H1 (cell line): Measurements from ENCODE around the gene KRT222. TPM values are rescaled to one million over a fixed set of nuclear protein-coding genes. Genes with fewer than 3 reads are reported as not detected.
A peak's percentile ranks its signal among the peaks of the same experiment; 100 is the strongest.

Experiments used
- CTCF ChIA-PET: fragments of 300-600 bp; sonication (Branson Sonifier 250); formaldehyde crosslinking; loops from one replicate; lab custom pipeline; 2021; ENCODE audit not compliant: partially characterized antibody; lab: Charles Lee
- POLR2A ChIA-PET: fragments of 300-600 bp; sonication (Branson Sonifier 250); formaldehyde crosslinking; loops from one replicate; lab custom pipeline; 2021; ENCODE audit warnings: inconsistent platforms; ENCODE audit not compliant: partially characterized antibody; lab: Charles Lee
- DNase-seq, 2 experiments: peaks; one replicate each; pipeline versions ENCODE4 v3.0.0 to v3.0.0-alpha.2; 2010 to 2022; ENCODE audit warnings: low spot score in 2 of 2, low read depth in 1 of 2, mixed read lengths in 1 of 2
- FAIRE-seq: peaks from 2 replicates; lab custom pipeline; 2011; peaks lifted over from hg19 to GRCh38; lab: Jason Lieb, UNC
- H2AFZ ChIP-seq: 2 replicates; pipeline ENCODE4 v1.8.1; 2012; ENCODE audit warnings: low read length, inconsistent platforms
- H2AK5ac ChIP-seq: 2 replicates; pipeline ENCODE4 v1.6.1; 2013; ENCODE audit warnings: low read depth, low read length
- H2BK120ac ChIP-seq: replicated peaks from 2 replicates; pipeline ENCODE3; 2013; ENCODE audit warnings: low read depth, low read length, inconsistent platforms
- H2BK12ac ChIP-seq: 2 replicates; pipeline ENCODE4 v1.6.1; 2013; ENCODE audit warnings: low read depth, low read length
- H2BK15ac ChIP-seq: 2 replicates; pipeline ENCODE4 v1.6.1; 2013; ENCODE audit warnings: low read length
- H2BK20ac ChIP-seq: 2 replicates; pipeline ENCODE4 v1.6.1; 2013; ENCODE audit warnings: low read length
- H2BK5ac ChIP-seq: 2 replicates; pipeline ENCODE4 v1.6.1; 2013; ENCODE audit warnings: low read depth, low read length
- H3K14ac ChIP-seq: 2 replicates; pipeline ENCODE4 v1.6.1; 2013; ENCODE audit warnings: inconsistent platforms; ENCODE audit not compliant: insufficient read length
- H3K18ac ChIP-seq: 2 replicates; pipeline ENCODE4 v1.6.1; 2013; ENCODE audit warnings: low read length; ENCODE audit errors: extremely low read depth
- H3K23ac ChIP-seq: 2 replicates; pipeline ENCODE4 v1.6.1; 2013; ENCODE audit warnings: inconsistent platforms; ENCODE audit not compliant: insufficient read length
- H3K23me2 ChIP-seq: 2 replicates; pipeline ENCODE4 v1.6.1; 2013; ENCODE audit warnings: low read depth, low read length
- H3K27ac ChIP-seq: 2 replicates; pipeline ENCODE4 v1.6.1; 2011; ENCODE audit warnings: low read depth, low read length, inconsistent platforms
- H3K27me3 ChIP-seq, 4 experiments: replicated peaks in 1 of 4; 1 replicate in 1 of 4; 2 replicates in 3 of 4; pipeline versions ENCODE4 v1.6.1 to v1.8.1; 2011 to 2013; ENCODE audit warnings: low read length in 3 of 4, mild to moderate bottlenecking in 3 of 4, inconsistent platforms in 2 of 4, mixed read lengths in 2 of 4, moderate library complexity in 1 of 4; ENCODE audit not compliant: control insufficient read depth in 3 of 4, insufficient read depth in 3 of 4; ENCODE audit errors: extremely low read depth in 1 of 4
- H3K36me3 ChIP-seq, 4 experiments: 2 replicates each; pipeline versions ENCODE4 v1.6.1 to v1.8.1; 2011 to 2013; ENCODE audit warnings: mild to moderate bottlenecking in 4 of 4, low read length in 3 of 4, moderate library complexity in 2 of 4, control low read depth in 1 of 4, inconsistent platforms in 1 of 4; ENCODE audit not compliant: insufficient read depth in 4 of 4, control insufficient read depth in 2 of 4
- H3K4ac ChIP-seq: replicated peaks from 2 replicates; pipeline ENCODE3; 2013; ENCODE audit warnings: low read length, low read depth, mixed read lengths, inconsistent platforms; ENCODE audit not compliant: insufficient read length
- H3K4me1 ChIP-seq, 4 experiments: replicated peaks in 1 of 4; 1 replicate in 1 of 4; 2 replicates in 3 of 4; pipeline versions ENCODE4 v1.6.1 to v1.8.1; 2011 to 2013; ENCODE audit warnings: low read length in 3 of 4, inconsistent platforms in 2 of 4, mixed read lengths in 1 of 4; ENCODE audit not compliant: insufficient read depth in 4 of 4, control insufficient read depth in 3 of 4
- H3K4me2 ChIP-seq, 2 experiments: 2 replicates each; pipeline versions ENCODE4 v1.6.1 to v1.8.1; 2011 to 2013; ENCODE audit warnings: low read depth in 2 of 2, low read length in 2 of 2, control low read depth in 1 of 2, inconsistent platforms in 1 of 2, mild to moderate bottlenecking in 1 of 2; ENCODE audit not compliant: insufficient read depth in 1 of 2
- H3K4me3 ChIP-seq, 4 experiments: fragments of 200-600, 300-600 bp in 1 of 4; sonication (generic), shearing (Covaris generic), sonication (Bioruptor Twin) in 1 of 4; 2 replicates each; pipeline versions ENCODE4 v1.5.1 to v1.8.1; 2011 to 2016; ENCODE audit warnings: low read length in 4 of 4, low read depth in 3 of 4, control low read depth in 2 of 4, inconsistent platforms in 2 of 4, mild to moderate bottlenecking in 2 of 4, mixed read lengths in 1 of 4, moderate library complexity in 1 of 4; ENCODE audit not compliant: insufficient read depth in 2 of 4; ENCODE audit errors: extremely low read depth in 1 of 4
- H3K56ac ChIP-seq: replicated peaks from 2 replicates; pipeline ENCODE3; 2013; ENCODE audit warnings: low read depth, mild to moderate bottlenecking, mixed read lengths, low read length, inconsistent platforms; ENCODE audit not compliant: insufficient read length
- H3K79me1 ChIP-seq: 2 replicates; pipeline ENCODE4 v1.6.1; 2013; ENCODE audit warnings: low read depth, low read length, control low read depth
- H3K79me2 ChIP-seq, 2 experiments: 2 replicates each; pipeline versions ENCODE4 v1.6.1 to v1.8.1; 2012 to 2013; ENCODE audit warnings: low read length in 2 of 2, mild to moderate bottlenecking in 2 of 2, inconsistent platforms in 1 of 2; ENCODE audit not compliant: insufficient read depth in 2 of 2, control insufficient read depth in 1 of 2
- H3K9ac ChIP-seq, 4 experiments: replicated peaks in 1 of 4; 1 replicate in 1 of 4; 2 replicates in 3 of 4; pipeline versions ENCODE4 v1.6.1 to v1.8.1; 2011 to 2013; ENCODE audit warnings: low read depth in 3 of 4, low read length in 3 of 4, control low read depth in 2 of 4, mild to moderate bottlenecking in 2 of 4, moderate library complexity in 2 of 4, inconsistent platforms in 1 of 4; ENCODE audit errors: extremely low read depth in 1 of 4
- H3K9me3 ChIP-seq, 2 experiments: 2 replicates each; pipeline versions ENCODE4 v1.6.1 to v1.8.1; 2012 to 2013; ENCODE audit warnings: mild to moderate bottlenecking in 2 of 2, moderate library complexity in 2 of 2, control low read depth in 1 of 2, inconsistent platforms in 1 of 2, low read depth in 1 of 2, low read length in 1 of 2, mixed read lengths in 1 of 2; ENCODE audit not compliant: insufficient read depth in 2 of 2
- H4K20me1 ChIP-seq, 2 experiments: replicated peaks in 1 of 2; 2 replicates each; pipeline versions ENCODE3 to v1.8.1; 2011 to 2013; ENCODE audit warnings: inconsistent platforms in 2 of 2, low read length in 2 of 2, mild to moderate bottlenecking in 1 of 2; ENCODE audit not compliant: insufficient read depth in 2 of 2, control insufficient read depth in 1 of 2
- H4K5ac ChIP-seq: 2 replicates; pipeline ENCODE4 v1.6.1; 2013; ENCODE audit warnings: low read length, low read depth, mixed read lengths, inconsistent platforms; ENCODE audit not compliant: insufficient read length
- H4K8ac ChIP-seq: 2 replicates; pipeline ENCODE4 v1.8.0; 2013; ENCODE audit warnings: mild to moderate bottlenecking, moderate library complexity, low read length, inconsistent platforms; ENCODE audit not compliant: insufficient read depth; ENCODE audit errors: extremely low read depth
- H4K91ac ChIP-seq: replicated peaks from 2 replicates; pipeline ENCODE3; 2013; ENCODE audit warnings: low read length, mixed read lengths, inconsistent platforms; ENCODE audit not compliant: insufficient read length
- ASH2L ChIP-seq: fragments of 200-600, 300-600 bp; sonication (generic); IDR thresholded peaks from one replicate; pipeline ENCODE4 v1.7.1; 2017; ENCODE audit warnings: low read length
- BRCA1 ChIP-seq: IDR thresholded peaks from 2 replicates; pipeline ENCODE4 v1.6.1; 2012; ENCODE audit warnings: low read depth, low read length, improper control_type of control experiment
- CREB1 ChIP-seq: IDR thresholded peaks from 2 replicates; pipeline ENCODE4 v1.6.1; 2012; ENCODE audit warnings: inconsistent platforms
- CTBP2 ChIP-seq: IDR thresholded peaks from 2 replicates; pipeline ENCODE4 v1.7.0; 2011; ENCODE audit warnings: borderline replicate concordance, mild to moderate bottlenecking, moderate library complexity, mixed read lengths, low read length; ENCODE audit not compliant: insufficient read depth, insufficient read length
- EP300 ChIP-seq, 2 experiments: IDR thresholded peaks; 1 replicate in 1 of 2; 2 replicates in 1 of 2; pipeline ENCODE4 v1.6.1; 2011 to 2012; ENCODE audit warnings: low read depth in 2 of 2, low read length in 2 of 2, mild to moderate bottlenecking in 2 of 2, borderline replicate concordance in 1 of 2, inconsistent platforms in 1 of 2, moderate library complexity in 1 of 2
- KDM4A ChIP-seq: IDR thresholded peaks from one replicate; pipeline ENCODE4 v1.7.1; 2012; ENCODE audit warnings: low read depth, mild to moderate bottlenecking, moderate library complexity, low read length, inconsistent platforms; ENCODE audit not compliant: severe bottlenecking
- NRF1 ChIP-seq: IDR thresholded peaks from 2 replicates; pipeline ENCODE4 v1.6.1; 2011; ENCODE audit warnings: mild to moderate bottlenecking, low read depth, low read length, improper control_type of control experiment
- POLR2AphosphoS5 ChIP-seq: IDR thresholded peaks from 2 replicates; pipeline ENCODE4 v1.6.1; 2011; ENCODE audit warnings: low read depth, low read length
- TAF7 ChIP-seq: optimal IDR thresholded peaks from 2 replicates; pipeline ENCODE3; 2011; ENCODE audit warnings: low read depth, mild to moderate bottlenecking, inconsistent platforms, low read length, moderate library complexity, borderline replicate concordance
- TBP ChIP-seq: IDR thresholded peaks from 2 replicates; pipeline ENCODE4 v1.6.1; 2011; ENCODE audit warnings: low read depth, low read length, improper control_type of control experiment
- ZNF274 ChIP-seq: IDR thresholded peaks from 2 replicates; pipeline ENCODE4 v1.7.0; 2012; ENCODE audit warnings: low read length, borderline replicate concordance; ENCODE audit errors: extremely low read depth
- WGBS, 2 experiments: shearing (Covaris generic) in 1 of 2; methylation state at CpG; one replicate each; pipeline versions ENCODE4 v1.1.6 to v1.1.7; 2013 to 2015; ENCODE audit warnings: low lambda C conversion rate in 2 of 2, mixed read lengths in 2 of 2, inconsistent platforms in 1 of 2, low coverage in 1 of 2, missing lambda C conversion rate in 1 of 2; ENCODE audit not compliant: insufficient replicate concordance in 2 of 2, insufficient coverage in 1 of 2, insufficient read length in 1 of 2; ENCODE audit errors: extremely low coverage in 1 of 2, missing lambda C conversion rate in 1 of 2; 5-methylcytosine and 5-hydroxymethylcytosine counted together
- polyA plus RNA-seq, 7 experiments: library from polyadenylated mRNA; depleted of rRNA in 3 of 7; stranded (reverse) in 5 of 7; unstranded in 2 of 7; fragments of >200 nt in 5 of 7; fragments of 200-250 nt in 2 of 7; gene quantifications; 1 replicate in 5 of 7; 2 replicates in 1 of 7; 4 replicates in 1 of 7; pipeline versions ENCODE4 v1.2.1 to v1.2.3, GENCODE V29; 2011 to 2013; ENCODE audit warnings: missing spikeins in 2 of 7, mixed read lengths in 2 of 7
- total RNA-seq: library from RNA; stranded (reverse); fragmentation: NEBNext Ultra II Directional; extraction: Animal tissue kit (Norgen Biotek cat#: 25700); gene quantifications from 2 replicates; pipeline ENCODE4 v1.2.1, GENCODE V29; 2021

KRT222 gene
- total and polyA plus RNA-seq, 2 of the 8 experiments (the other 6 are each of a cell fraction or from before 2014, with no cell fraction given) = 0.08 to 0.61 TPM

GRCh38 chr17:40647624-40648383 lies 17.2 kb downstream of the KRT222 start, which contains the start of gene SMARCE1:
TSS of gene SMARCE1 (minus strand) at chr17:40647818. CDS start at chr17:40645802, 2,016 bp downstream.
- Histone ChIP-seq H3K4me2 (peak within 1 kb of the TSS; percentile 81 to 96), H2BK5ac (peak within 1 kb of the TSS; percentile 95), H3K36me3 (peaks cover 0 to 30% (median 10%) of the 10 kb centered on the region in 4 experiments; a peak in 6 of 8 replicates), H3K14ac (no peak within 1 kb of the TSS), H4K8ac (peak within 1 kb of the TSS; percentile 99), H3K4ac (peak within 1 kb of the TSS; percentile 74), H2BK120ac (peak within 1 kb of the TSS; percentile 24), H3K9me3 (no peaks in the 10 kb centered on the region), H4K91ac (peak within 1 kb of the TSS; percentile 25), H4K20me1 (no peaks in the 10 kb centered on the region), H2AFZ (peak within 1 kb of the TSS; percentile 81), H3K4me1 (peaks cover 0 to 7% (median 4%) of the 10 kb centered on the region in 4 experiments; a peak in 2 of 7 replicates), H2AK5ac (no peak within 1 kb of the TSS), H3K23me2 (peaks cover 9% of the 10 kb centered on the region), H3K23ac (no peak within 1 kb of the TSS), H4K5ac (peak within 1 kb of the TSS; percentile 93), H3K27ac (peak within 1 kb of the TSS; percentile 93), H3K18ac (peak within 1 kb of the TSS; percentile 71), H2BK12ac (peak within 1 kb of the TSS; percentile 27; the same call in 1 of the 2 replicates), H3K79me2 (peaks cover 5 to 37% of the 10 kb centered on the region in 2 experiments), H2BK15ac (no peak within 1 kb of the TSS; the same call in 1 of the 2 replicates), H2BK20ac (no peak within 1 kb of the TSS), H3K4me3 (peak within 1 kb of the TSS; percentile 91 to 100 (median 96)), H3K27me3 (no peaks in the 10 kb centered on the region), H3K79me1 (no peaks in the 10 kb centered on the region; the same call in 1 of the 2 replicates), H3K56ac (peak within 1 kb of the TSS; percentile 95), H3K9ac (peak within 1 kb of the TSS; percentile 97 to 98 (median 98))
- DNase-seq (peak in 1 of 2 experiments; percentile 82), FAIRE-seq (no peak)
- ChIA-PET POLR2A (interaction anchor here (0.6 to 5.8 kb wide), 20 partner anchors 10 to 1629 kb away, joined by 3 to 58 read pairs (median 4); partner anchors contain the start of gene KRT222), CTCF (interaction anchor here (0.8 to 1.4 kb wide), 3 partner anchors 72 to 145 kb away, joined by 3 to 4 read pairs (median 3); no protein-coding TSS in a partner anchor)
- 1% methylated on average over 54 of the region's 64 CpGs; no CpG with 5 or more reads in 1 of the 2 experiments for WGBS, 2 experiments
- TF ChIP-seq KDM4A (peak; percentile 74), EP300 (IDR thresholded peaks at IDR 0.05; ENCODE audit: borderline replicate concordance in 1 of 2, low read depth in 2 of 2, low read length in 2 of 2) (peak in 1 of 2 experiments; percentile 90; a peak in 1 of 3 replicates), POLR2AphosphoS5 (peak; percentile 45), TBP (peak; percentile 53), CTBP2 (no peak), TAF7 (peak; percentile 58), ASH2L (peak; percentile 98), ZNF274 (no peak), NRF1 (no peak), CREB1 (no peak), BRCA1 (no peak)
